GM19455 (cell line): ENCODE measurements around the gene TBRG4.
"Not testable (repeated sequence)": the region's sequence is repeated elsewhere in the genome, so short reads cannot be mapped to it uniquely, and the experiment has no call there.

Experiments
- ATAC-seq: cut with Tn5 transposase; IDR thresholded peaks from one replicate; pipeline ENCODE4 v1.9.1; 2021; ENCODE audit not compliant: unreplicated experiment

The TBRG4 gene

DNA sequence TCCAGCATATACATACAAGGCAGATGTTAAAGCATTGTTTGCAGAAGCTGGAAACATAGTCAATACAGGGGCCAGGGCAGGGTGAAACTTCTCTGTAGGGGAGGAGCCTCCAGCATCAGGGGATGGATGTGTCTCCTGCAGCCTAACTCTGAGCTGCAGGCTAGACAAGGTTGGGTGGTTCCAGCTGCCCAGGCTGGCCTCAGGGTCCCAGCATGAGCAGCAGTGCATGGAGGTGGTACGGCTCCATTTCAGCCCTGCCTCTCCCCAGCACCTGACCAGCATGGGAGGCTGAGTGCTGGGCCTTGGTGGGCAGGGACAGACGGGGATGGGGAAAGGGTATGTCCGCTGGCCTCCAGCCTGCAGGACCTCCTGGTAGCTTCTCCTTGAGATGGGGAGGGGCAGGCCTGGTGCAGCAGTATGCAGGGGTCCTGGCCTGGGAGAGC, 7.4 kb upstream of the TBRG4 start:
- no peak for ATAC-seq

DNA sequence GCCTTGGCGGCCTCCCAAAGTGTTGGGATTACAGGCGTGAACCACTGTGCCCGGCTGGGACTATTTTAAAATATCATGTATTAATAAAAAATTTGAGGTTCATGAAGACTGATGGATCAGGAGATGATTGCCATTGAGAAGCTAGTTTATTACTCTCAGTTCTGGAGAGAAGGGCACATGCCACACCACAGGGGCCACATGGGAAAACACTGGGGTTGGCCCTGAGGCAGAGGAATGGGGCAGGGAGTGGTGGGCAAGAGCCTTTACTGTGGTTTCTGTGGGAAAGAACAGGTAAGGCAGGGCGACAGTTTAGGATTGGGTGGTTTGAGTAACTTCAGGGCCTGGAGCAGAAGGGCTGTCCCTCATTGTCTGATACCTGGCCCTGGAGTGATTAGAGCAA, 6.8 kb upstream of the TBRG4 start:
- ATAC-seq: no peak

DNA sequence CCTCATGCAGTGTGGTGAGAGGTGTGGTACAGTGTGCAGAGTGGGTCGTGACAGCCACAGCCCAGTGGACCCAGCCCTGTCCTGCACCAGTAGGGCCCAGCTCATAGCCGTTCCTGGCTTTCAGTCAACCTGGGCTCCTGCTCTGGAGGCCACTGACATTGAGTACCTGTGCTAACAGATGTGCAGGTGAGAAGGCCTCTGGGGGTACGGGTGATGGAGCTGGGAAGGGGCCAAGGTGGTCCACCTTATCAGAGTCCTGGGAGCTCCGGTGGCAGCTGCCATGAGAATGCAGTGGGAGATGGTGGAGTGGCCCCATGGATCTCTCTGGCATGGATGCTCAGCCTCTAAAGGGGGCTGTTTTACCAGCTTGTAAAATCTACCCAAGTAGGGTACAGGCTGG, 6.1 kb upstream of the TBRG4 start:
- ATAC-seq: no peak

DNA sequence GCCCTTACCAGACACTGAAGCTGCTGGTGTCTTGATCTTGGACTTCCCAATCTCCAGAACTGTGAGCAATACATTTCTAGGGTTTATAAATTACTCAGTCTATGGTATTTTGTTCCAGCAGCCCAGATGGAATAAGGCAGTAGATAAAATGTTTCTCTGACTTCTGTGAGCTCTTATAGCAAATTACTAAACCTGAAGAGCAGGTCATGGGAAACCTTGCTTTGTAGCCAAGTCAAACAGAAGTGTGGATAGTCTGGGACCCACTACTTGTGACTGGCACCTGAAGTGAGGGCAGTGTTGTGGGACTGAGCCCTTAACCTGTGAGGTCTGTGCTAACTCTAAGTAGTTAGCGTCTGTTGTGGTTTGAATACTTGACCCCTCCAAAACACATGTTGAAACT, 4.6 kb upstream of the TBRG4 start:
- ATAC-seq: no peak

DNA sequence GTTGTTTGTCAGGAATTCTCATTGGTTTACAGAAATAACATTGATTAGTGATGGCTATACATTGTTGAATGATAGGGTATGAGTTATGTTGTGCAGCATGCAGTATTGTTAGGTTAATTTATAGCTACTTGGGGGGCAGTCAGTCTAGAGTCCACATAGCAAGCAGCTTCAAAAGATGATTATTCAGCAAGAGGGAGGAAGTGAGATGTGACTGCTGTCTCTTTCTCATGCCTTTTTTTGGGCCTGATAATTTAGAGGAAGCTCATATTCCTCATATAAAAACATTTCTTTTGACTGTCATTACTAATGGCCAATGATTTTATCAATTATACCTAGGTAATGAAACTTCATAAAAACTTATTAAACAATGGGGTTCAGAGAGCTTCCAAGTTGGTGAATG, 3.4 kb upstream of the TBRG4 start:
- ATAC-seq: no peak

DNA sequence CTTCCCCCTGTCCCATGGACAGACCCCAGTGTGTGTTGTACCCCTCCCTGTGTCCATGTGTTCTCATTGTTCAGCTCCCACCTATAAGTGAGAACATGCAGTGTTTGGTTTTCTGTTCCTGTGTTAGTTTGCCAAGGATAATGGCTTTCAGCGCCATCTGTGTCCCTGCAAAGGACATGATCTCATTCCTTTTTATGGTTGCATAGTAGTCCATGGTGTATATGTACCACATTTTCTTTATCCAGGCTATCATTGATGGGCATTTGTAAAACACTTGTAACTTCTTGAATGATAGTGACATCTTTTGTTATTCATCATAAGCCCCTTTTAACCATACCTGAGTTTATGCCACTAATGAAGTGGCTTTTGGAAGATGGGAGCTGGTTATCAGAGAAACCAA, 2.8 kb upstream of the TBRG4 start:
- not testable (repeated sequence) for ATAC-seq

DNA sequence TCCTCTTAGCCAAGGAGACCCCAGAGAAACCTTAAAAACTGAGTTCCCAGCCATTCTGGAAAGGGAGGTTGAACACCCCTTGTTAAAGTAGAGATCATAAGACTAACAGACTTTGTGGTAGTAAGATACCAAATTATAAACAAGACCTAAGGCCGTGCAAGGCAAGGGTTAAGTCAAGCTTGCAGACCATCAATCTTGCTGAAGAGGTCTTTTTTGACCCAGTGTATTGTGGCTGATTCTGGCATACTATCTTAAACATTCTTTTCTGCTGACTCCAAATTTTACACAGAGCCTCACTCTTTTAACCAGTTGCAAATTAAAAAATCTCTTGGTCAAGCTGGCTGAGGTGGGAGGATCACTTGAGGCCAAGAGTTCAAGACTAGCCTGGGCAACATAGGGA, 1.2 kb upstream of the TBRG4 start:
- ATAC-seq: no peak

DNA sequence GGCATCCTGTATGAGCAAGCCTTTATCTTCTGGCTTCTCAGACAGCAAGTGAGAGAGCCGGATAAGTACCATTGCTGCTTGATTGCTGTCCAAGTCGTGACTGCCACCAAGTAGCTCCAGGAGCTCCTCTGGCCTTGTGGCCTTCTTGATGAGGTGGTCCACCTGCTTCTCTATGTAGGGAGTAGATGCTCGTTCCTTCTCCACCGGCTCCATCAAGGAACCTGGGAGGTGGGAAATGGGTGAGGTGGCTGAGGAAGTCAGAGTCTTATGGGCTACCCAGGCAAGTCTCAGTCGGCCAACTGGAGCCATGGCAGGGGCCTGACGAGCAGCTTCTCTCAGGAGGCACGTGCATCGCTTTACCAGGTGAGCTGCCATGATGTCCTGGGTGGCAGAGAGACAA, 2.6 kb downstream of the TBRG4 start:
- no peak for ATAC-seq

DNA sequence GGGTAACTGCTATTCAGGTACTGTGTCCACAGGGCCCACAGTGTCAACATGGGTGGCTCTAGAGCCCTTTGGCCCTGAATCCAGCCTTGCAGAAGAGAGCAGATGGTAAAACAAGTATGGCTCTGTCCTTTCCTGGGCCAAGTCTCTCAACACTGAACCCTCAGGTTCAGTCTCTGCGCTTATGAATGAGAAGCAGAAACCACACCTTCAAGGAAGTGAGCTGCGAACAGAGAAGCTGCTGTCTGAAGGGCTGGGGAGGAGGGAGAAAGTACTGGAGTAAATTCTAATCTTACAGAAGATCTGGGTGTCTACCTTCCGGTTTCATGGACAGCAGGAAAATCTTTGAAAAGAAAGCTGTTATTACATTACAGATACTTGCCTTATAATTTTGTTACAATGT, 4.1 kb downstream of the TBRG4 start:
- no peak for ATAC-seq

DNA sequence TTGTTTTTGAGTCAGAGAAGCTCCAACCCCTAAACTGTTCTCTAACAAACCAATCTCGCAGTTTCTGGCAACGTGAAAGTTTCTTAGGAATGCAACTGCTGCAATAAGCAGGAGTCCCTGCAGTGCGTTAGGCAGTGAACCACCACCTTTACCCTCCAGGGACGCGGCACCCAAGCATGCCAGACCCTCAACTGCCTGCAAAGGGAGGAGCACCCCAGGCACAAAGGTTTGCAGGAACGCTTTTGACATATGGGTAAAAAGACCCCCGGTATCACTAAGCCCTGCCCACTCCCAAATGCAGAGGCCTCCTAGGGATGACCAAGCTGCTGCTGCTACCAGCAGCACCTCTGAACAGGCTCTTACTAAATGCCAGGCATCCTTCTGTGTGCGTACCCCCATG, 4.7 kb downstream of the TBRG4 start:
- no peak for ATAC-seq

DNA sequence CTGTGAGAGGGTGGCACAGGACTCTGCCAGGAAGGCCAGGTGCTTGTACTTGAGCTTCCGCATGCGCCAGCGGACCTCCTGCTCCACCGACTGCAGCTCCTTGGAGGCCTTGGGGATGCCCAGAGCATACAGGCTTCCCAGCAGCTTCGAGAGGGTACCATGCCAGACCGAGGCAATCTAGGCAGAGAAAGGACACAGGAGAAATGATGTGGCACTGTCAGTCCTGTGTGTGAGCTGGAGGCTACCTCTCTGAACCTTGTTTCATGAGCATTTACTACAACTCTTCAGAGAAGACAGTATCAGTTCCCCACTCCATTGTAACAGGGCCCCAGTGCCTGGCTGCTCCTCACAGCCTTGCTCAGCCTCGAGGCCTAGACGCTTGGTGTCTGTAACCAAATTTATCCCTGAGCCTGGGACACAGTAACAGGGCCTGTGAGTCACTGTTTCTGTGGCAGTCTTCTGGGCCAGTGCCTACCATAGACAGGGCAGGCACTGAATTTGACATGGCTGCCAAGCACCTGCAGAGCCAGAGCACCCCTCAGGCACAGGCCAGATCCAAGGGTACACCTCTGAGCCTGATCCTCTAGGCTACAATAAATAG, 5.8 kb downstream of the TBRG4 start:
- no peak for ATAC-seq

DNA sequence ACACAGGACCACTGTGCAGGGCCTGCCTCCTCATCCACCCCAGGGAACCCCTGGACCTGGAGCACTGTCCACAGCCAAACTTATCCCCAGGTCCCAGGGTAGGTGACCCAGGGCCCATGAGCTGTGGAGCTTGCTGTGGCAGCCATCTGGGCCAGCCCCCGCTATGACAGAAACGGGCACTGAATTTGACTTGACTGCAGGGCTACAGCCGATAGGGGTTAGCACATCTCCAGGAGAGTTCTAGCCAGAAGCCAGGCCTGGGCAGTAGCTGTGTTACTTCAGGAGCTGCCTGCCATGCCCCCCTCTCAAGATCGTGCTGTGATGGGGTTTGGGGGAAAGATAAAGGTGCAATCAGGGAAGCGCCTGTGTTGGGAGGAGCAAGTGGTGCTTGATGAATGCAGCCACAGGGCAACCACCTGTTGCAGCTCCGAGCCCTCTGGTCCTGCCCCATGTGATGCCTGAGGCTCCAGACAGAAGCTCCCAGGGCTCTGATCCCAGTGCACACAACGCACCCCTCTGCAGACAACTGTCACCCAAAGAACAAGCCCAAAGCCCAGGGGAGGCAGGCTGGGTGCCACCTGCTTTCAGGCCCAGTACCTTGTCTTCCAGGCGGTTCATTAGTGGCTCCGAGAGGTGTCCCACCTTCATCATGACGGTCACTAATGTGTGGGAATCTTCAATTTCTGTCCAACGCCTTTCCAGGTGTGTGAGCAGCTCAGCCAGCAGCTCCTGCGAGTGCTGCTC, 6.5 kb downstream of the TBRG4 start:
- no peak for ATAC-seq

DNA sequence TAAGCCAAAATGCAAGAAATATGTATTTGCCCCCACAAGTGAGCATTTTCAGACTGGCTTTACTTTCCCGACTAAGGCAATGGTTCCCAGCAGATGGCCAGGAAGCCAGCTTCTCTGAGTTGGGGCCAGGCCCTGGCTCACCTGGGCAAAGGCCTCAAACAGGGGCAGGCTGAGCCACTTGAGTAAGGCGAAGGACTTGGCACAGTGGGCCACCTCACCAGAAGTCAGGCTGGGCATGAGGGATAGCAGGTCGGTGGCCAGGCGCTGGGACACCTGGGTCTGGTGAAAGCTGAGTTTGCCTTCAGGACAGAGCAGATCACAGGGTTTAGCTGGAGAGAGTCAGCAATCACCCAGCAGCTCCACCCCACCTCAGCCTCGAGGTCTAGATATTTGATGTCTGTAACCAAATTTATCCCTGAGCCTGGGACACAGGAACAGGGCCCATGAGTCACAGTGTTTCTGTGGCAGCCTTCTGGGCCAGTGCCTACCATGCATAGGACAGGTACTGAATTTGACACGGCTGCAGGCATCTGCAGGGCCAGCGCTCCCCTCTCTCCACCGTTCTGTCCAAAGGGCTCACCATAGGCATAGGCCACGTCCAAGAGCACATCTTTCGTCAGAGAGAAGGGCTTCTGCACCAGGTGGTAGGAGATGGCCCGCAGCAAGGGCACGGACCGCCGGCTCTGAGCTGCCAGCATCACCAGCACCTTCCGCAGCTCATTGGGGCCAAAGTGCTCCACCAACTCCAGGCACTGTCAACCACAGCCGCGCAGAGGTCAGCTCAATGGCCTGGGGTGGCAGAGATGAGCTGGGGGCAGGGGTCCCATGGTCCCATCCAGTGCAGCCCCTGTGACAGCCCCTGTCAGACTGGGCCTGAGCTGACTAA, 7.3 kb downstream of the TBRG4 start:
- no peak for ATAC-seq

DNA sequence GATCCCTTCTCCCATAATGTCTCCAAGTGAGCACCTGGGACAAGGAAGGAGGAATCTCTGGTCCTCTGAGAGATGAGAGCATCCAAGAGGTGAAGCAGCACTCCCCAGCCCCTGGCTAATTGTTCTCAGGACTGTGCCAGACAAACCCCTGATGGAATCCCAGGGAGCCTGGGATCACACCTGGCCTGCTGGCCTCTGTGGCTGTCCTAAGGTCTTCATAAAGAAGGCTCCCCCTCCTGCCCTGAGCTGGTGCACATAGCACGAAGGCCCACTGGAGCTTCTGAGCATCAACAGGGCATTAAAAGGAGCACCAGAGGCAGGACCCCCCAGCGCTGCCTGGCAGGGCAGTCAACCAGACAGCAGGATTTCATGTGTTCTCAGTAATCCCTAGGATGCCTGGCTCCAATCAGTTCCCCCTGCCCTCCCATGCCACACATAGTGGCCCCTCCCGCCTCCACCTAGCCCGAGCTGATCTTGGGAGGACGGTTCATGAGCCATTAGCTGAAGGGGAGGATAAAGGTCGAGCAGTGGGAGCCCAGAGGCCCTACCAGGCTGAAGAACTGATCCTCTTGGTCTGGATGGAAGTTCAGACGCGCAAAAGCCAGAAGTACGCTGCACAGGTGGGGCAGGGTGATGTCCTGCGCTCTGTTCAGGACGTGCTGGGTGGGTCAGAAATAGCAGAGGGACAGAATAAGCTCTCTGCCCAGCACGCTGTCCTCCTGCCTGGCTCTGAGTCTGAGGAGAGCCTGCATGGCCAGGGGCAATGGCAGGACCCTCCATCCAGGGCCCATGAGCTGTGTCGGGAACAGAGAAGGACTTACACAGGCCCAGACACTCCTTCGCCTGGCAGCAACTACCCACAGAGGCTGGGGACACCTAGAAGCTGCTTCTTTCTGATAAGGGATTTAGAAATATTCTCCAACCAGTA, 8.4 kb downstream of the TBRG4 start:
- ATAC-seq: no peak

DNA sequence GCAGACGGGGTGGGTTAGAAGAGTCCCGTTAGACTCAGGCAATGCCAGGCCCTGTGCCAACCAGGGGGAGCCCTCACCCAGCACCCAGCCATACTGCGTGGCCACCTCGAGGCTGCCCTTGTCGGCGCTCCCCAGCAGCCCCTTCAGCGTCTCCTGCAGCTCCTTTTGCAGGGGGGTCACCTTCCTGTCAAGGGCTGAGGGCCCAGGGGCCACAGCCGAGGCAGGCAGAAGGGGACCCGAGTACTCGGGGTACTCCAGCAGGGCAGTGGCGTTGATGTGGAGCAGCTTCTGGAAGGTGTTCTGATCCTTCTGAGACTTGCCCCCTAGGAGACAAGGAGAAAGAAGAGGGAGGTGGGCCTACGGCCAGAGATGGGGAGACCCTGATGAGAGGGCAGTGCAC, 9.7 kb downstream of the TBRG4 start:
- no peak for ATAC-seq

DNA sequence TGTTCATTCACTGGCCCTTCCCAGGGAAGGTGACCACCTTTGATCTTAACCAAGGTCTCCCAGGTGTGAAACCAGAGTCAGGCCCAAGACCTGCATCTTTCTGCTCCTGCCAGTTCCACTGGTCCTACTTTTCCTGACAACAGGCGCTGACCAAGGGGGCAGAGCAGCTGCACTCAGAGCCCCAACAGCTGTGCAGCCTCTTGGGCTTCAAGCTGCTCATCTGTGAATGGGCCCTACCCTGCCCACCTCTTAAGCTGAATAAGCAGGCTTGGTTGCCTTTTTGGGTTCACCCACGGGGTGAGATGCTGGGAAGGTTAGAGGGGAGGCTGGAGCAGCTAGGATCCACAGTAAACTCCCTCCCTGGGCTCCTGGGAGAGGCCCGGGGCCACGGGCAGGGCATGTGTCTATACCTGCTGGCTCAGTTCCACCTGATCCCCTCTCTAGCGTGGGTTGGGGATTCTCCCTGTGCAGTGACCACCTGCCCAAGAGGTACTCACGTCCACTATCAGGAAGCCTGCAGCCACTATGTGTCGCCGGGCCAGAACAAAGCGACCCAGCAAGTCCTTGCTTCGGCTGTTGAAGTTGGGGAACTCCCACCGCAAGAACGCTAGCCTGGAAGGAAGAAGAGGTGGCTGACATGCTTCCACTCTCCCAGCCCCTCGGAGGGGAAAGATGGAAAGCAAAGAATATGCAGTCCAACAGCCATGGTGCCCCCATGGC, 10.6 kb downstream of the TBRG4 start:
- ATAC-seq: no peak

DNA sequence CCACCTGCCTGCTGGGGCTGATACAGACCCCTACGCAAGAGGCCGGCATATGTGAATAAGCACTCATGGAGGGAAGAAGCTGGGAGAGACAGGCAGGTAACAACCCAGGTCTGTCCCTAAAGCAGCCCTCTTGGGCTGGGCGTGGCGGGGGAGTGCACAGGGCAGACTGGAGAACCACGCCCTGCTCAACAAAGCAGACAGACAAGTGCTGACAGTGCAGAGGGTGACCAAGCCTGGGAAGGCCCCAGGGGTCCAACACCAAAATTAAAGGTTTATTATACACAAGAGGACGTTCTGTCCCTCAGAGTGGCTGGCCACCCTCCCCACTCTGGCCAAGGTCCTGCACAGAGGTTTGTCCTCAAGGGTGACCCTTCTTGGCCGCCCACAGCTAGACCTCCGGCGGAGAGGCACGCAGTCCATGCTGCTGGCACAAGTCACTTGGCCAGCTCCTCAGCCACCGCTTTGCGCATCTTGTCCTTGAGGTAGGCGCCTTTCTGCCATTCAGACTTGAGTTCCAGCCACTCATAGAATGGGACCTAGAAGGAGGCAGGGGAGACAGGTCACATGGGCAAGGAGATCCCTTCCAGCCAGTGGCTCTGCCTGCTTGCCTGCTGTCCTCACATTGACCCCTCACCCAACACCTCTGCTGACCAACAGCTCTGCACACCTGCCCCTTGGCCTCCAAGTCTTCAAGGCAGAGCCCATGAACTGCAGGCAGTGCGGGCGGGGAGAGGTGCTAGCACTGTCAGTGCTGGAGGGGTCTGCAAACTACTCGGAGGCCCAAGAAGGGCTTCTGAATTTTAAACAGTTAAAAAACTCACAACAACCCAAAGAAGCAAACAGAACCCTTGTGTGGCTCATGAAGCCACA, 11.4 kb downstream of the TBRG4 start:
- no peak for ATAC-seq

DNA sequence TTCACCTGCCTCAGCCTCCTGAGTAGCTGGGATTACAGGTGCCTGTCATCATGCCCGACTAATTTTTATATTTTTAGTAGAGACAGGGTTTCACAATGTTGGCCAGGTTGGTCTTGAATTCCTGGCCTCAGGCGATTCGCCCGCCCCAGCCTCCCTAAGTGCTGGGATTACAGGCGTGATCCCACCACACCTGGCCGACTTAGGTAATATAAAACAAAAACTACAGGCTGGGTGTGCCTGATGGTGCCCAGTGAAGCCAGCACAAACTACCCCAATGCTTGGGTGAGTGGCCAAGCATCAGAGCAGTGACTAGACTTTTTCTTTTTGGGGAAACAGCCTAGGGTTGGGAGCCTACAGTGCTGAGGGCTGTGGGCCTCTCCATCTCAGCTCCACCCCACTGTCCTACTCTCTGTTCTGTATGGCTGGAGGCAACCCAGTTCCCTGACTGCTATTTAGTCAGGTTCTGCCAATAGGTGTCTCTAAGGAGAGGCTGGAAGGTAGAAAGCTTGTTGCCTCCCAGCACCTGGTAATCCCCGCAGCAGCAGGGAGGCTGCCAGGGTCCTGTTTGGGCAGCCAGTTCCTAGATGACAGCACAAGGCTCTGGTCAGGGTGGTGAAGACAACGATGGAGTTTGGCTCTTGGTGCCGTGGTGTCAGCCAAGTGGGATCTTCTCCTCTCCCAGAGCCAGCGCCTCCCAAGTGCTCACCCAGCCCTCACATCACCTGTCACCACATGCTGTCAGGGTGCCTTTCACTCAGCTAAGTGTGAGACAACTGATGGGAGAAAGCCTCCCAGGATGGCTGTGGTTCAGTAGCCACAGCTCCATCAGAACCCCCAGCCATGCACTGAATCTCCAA, 12.3 kb downstream of the TBRG4 start:
- no peak for ATAC-seq

DNA sequence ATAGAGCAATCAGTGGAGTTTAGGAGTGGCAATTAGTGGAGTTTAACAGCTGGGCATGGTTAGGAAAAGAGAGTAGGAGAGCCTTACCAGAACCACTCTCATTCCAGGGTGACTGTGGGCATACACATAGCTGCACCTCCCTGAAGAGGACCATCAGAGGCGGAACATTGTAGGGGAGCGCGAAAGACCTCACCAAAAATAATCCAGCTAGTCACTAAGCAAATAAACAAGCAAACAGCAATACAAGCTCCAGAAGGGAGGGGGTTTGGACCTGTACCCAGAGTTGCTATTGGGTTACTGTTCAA, 18.6 kb downstream of the TBRG4 start:
- no peak for ATAC-seq
